Spleen (tissue), 11 donors: ENCODE data around the gene CUX1. TPM values are rescaled to one million over a fixed set of nuclear protein-coding genes. Genes with fewer than 3 reads are reported as not detected.

Experiments used
- DNase-seq: peaks from one replicate; pipeline ENCODE4 v3.0.0-alpha.2; 2020
- H3K27ac ChIP-seq, 8 donors: fragments of 200-600 bp; sonication (generic) in 7 of 8; 1 replicate in 4 of 8; 2 replicates in 4 of 8; pipeline versions ENCODE4 v1.5.0 to v1.8.0; 2016 to 2021; ENCODE audit warnings: inconsistent platforms in 4 of 8, mild to moderate bottlenecking in 4 of 8, moderate library complexity in 1 of 8
- H3K27me3 ChIP-seq, 7 donors: fragments of 200-600 bp; sonication (generic) in 6 of 7; replicated peaks in 1 of 7; 1 replicate in 4 of 7; 2 replicates in 3 of 7; pipeline versions ENCODE4 v1.5.0 to v1.8.0; 2016 to 2021; ENCODE audit warnings: inconsistent platforms in 3 of 7, mild to moderate bottlenecking in 1 of 7
- H3K36me3 ChIP-seq, 6 donors: fragments of 200-600 bp; sonication (generic) in 5 of 6; 1 replicate in 4 of 6; 2 replicates in 2 of 6; pipeline versions ENCODE4 v1.5.0 to v1.8.0; 2016 to 2021; ENCODE audit warnings: inconsistent platforms in 2 of 6
- H3K4me1 ChIP-seq, 6 donors: fragments of 200-600 bp; sonication (generic) in 5 of 6; 1 replicate in 3 of 6; 2 replicates in 3 of 6; pipeline versions ENCODE4 v1.5.0 to v1.8.0; 2016 to 2021; ENCODE audit warnings: inconsistent platforms in 3 of 6
- H3K4me3 ChIP-seq, 8 donors: fragments of 200-600 bp; sonication (generic) in 7 of 8; 1 replicate in 4 of 8; 2 replicates in 4 of 8; pipeline versions ENCODE4 v1.5.0 to v1.8.0; 2016 to 2021; ENCODE audit warnings: inconsistent platforms in 4 of 8, mild to moderate bottlenecking in 4 of 8, moderate library complexity in 2 of 8
- H3K9me3 ChIP-seq, 8 donors: fragments of 200-600 bp; sonication (generic) in 7 of 8; 1 replicate in 4 of 8; 2 replicates in 4 of 8; pipeline versions ENCODE4 v1.5.0 to v1.8.0; 2016 to 2021; ENCODE audit warnings: inconsistent platforms in 4 of 8
- POLR2A ChIP-seq, 3 donors: fragments of 450-650 bp; IDR thresholded peaks; one replicate each; pipeline ENCODE4 v1.5.1; 2017; ENCODE audit warnings: antibody characterized with exemption in 3 of 3, mild to moderate bottlenecking in 1 of 3
- POLR2AphosphoS5 ChIP-seq, 3 donors: sonication (generic); formaldehyde crosslinking; IDR thresholded peaks; one replicate each; pipeline ENCODE4 v1.5.1; 2017; ENCODE audit warnings: antibody characterized with exemption in 3 of 3
- WGBS, 5 donors: extraction: QIAGEN DNeasy Blood & Tissue Kit in 3 of 5; methylation state at CpG; one replicate each; pipeline versions ENCODE4 v1.1.5 to v1.1.7; 2013 to 2018; 5-methylcytosine and 5-hydroxymethylcytosine counted together
- intact Hi-C: fragments of 100-400 bp; cut with DNase I; formaldehyde crosslinking; loops from one replicate; pipeline ENCODE4 v1.15.0; 2023; ENCODE audit warnings: low total_unique reads
- polyA plus RNA-seq, 3 donors: library from polyadenylated mRNA; stranded (reverse); fragments of 200-250 nt; gene quantifications; one replicate each; pipeline ENCODE4 v1.2.1, GENCODE V29; 2013
- total RNA-seq, 7 donors: library from RNA; depleted of rRNA in 3 of 7; stranded (reverse); fragments of >200 nt in 3 of 7; fragmentation: NEBNext Ultra II Directional in 4 of 7; extraction: Animal tissue kit (Norgen Biotek cat#: 25700) in 4 of 7; gene quantifications; one replicate each; pipeline versions ENCODE4 v1.1.0 to v1.2.1, GENCODE V29; 2016 to 2021
- TF ChIP-seq, protein P1 (sequence below), 11 experiments: fragments of 200-600 bp in 7 of 11; fragments of 450-650 bp in 4 of 11; sonication (generic) in 4 of 11; IDR thresholded peaks in 8 of 11; conservative IDR thresholded peaks in 3 of 11; 1 replicate in 7 of 11; 2 replicates in 4 of 11; pipeline versions ENCODE4 v1.4.0 to v1.8.0; 2016 to 2021; ENCODE audit warnings: antibody characterized with exemption in 11 of 11, inconsistent platforms in 4 of 11, mild to moderate bottlenecking in 1 of 11
- donor health status: healthy with polysubstance abuse.
- donor health status: DM: no; HTN: no; CAD: no; lungs with moderate emphysema.
- donor health status: DM: no; HTN: no; CAD: no.
- donor health status: Bipolar disorder and iron deficiency.
- donor health status: healthy.
- donor health status: DM: no; HTN: no; CAD: no.
- donor health status: DM: yes; HTN: yes; CAD: no.

Gene CUX1
- total and polyA plus RNA-seq, 10 donors, result 9.1 to 95.8 (median 61.9) TPM

DNA sequence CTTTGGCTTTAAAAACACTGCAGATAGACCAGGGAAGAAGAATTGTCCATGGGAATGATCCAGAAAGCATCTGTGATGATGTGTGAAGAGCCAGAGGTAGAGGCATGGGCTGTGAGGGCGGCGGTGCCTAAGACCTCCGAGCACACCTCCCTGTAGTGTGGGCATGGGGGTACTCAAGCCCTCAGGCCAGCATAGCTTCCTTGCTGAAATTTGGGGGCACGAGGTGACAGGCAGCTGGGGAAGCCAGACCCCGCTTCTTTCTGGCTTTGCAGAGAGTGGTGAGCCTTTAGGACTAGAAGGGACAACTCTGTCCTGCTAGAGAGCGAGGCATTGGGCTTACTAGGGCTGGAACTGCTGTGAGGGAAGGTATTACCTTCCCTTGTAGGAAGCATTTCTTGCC, 281.6 kb downstream of the CUX1 start:
- Histone ChIP-seq H3K27me3 (no peaks in the 10 kb centered on the region), H3K36me3 (peaks cover 0 to 84% (median 20%) of the 10 kb centered on the region in 6 donors), H3K27ac (no peak overlapping the region), H3K4me1 (no peaks in the 10 kb centered on the region), H3K4me3 (no peak overlapping the region), H3K9me3 (no peaks in the 10 kb centered on the region)
- peak; percentile 8 for DNase-seq
- intact Hi-C loops, result no loop called here
- TF ChIP-seq POLR2AphosphoS5 (IDR thresholded peaks at IDR 0.05) (no peak), POLR2A (IDR thresholded peaks at IDR 0.05) (no peak)
- TF ChIP-seq, protein P1, sequence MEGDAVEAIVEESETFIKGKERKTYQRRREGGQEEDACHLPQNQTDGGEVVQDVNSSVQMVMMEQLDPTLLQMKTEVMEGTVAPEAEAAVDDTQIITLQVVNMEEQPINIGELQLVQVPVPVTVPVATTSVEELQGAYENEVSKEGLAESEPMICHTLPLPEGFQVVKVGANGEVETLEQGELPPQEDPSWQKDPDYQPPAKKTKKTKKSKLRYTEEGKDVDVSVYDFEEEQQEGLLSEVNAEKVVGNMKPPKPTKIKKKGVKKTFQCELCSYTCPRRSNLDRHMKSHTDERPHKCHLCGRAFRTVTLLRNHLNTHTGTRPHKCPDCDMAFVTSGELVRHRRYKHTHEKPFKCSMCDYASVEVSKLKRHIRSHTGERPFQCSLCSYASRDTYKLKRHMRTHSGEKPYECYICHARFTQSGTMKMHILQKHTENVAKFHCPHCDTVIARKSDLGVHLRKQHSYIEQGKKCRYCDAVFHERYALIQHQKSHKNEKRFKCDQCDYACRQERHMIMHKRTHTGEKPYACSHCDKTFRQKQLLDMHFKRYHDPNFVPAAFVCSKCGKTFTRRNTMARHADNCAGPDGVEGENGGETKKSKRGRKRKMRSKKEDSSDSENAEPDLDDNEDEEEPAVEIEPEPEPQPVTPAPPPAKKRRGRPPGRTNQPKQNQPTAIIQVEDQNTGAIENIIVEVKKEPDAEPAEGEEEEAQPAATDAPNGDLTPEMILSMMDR (IDR thresholded peaks at IDR 0.05 in 8 of 11, conservative IDR thresholded peaks at IDR 0.05 in 3 of 11), result no peak
- WGBS, 5 donors, result 95 to 99% (median 98%) methylated on average over 6 of the region's 6 CpGs

DNA sequence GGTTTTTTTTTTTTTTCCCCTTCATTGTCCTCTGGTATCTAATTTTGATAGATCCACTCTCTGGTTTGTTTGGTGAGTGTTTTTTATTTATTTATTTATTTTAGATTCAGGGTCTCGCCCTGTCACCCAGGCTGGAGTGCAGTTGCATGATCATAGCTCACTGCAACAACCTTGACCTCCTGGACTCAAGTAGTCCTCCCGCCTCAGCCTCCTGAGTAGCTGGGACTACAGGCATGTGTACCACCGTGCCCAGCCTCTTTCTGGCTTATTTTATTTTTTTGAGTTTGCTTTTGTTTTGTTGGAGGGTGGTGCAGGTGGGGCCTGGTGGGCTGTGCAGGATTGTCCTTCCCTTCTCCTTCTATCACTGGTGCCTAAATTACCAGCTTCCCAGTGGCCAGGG, 282.0 kb downstream of the CUX1 start:
- Histone ChIP-seq H3K9me3 (no peaks in the 10 kb centered on the region), H3K4me3 (no peak overlapping the region), H3K36me3 (peaks cover 0 to 89% (median 25%) of the 10 kb centered on the region in 6 donors), H3K27me3 (no peaks in the 10 kb centered on the region), H3K4me1 (no peaks in the 10 kb centered on the region), H3K27ac (no peak overlapping the region)
- no peak for DNase-seq
- TF ChIP-seq POLR2A (IDR thresholded peaks at IDR 0.05), result no peak
- TF ChIP-seq POLR2AphosphoS5 (IDR thresholded peaks at IDR 0.05), result no peak
- TF ChIP-seq, protein P1 (IDR thresholded peaks at IDR 0.05 in 8 of 11, conservative IDR thresholded peaks at IDR 0.05 in 3 of 11), result no peak
- 90 to 100% (median 95%) methylated on average over 3 of the region's 3 CpGs for WGBS, 5 donors
- intact Hi-C loops, result no loop called here

DNA sequence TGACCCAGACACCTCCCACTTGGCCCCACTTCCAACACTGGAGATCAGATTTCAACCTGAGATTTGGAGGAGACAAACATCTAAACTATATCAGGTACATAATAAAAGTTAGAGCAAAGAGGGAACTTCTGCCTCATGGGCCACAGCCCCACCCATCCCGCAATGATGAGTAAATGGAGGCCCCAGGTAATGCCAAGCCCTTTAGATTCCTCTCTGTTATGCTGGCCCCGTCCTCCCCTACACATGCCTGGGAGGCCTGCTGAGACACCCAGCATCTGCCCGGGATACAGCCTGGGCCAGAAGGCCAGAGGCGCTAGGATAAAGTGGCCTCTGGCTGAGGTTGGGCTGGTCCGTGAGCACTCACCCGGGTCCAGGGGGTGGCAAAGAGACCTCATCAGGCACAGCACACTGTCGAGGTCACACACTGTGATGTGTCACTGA, 283.7 kb downstream of the CUX1 start:
- Histone ChIP-seq H3K27ac (no peak overlapping the region), H3K36me3 (peaks cover 0 to 95% (median 29%) of the 10 kb centered on the region in 6 donors), H3K9me3 (no peaks in the 10 kb centered on the region), H3K27me3 (no peaks in the 10 kb centered on the region), H3K4me1 (no peaks in the 10 kb centered on the region), H3K4me3 (no peak overlapping the region)
- no peak for DNase-seq
- WGBS, 5 donors, result 85 to 97% (median 95%) methylated on average over 5 to 7 of the region's 7 CpGs
- intact Hi-C loops, result no loop called here
- peak in 1 of 3 donors; percentile 28 for TF ChIP-seq POLR2AphosphoS5 (IDR thresholded peaks at IDR 0.05)
- no peak for TF ChIP-seq POLR2A (IDR thresholded peaks at IDR 0.05)
- TF ChIP-seq, protein P1 (IDR thresholded peaks at IDR 0.05 in 8 of 11, conservative IDR thresholded peaks at IDR 0.05 in 3 of 11), result no peak

GRCh38 chr7:102101926-102102325, 284.5 kb downstream of the CUX1 start:
- Histone ChIP-seq H3K4me1 (no peaks in the 10 kb centered on the region), H3K36me3 (peaks cover 0 to 97% (median 33%) of the 10 kb centered on the region in 6 donors), H3K4me3 (no peak overlapping the region), H3K27me3 (no peaks in the 10 kb centered on the region), H3K27ac (no peak overlapping the region), H3K9me3 (no peaks in the 10 kb centered on the region)
- TF ChIP-seq POLR2A (IDR thresholded peaks at IDR 0.05) (no peak), POLR2AphosphoS5 (IDR thresholded peaks at IDR 0.05) (no peak)
- TF ChIP-seq, protein P1 (IDR thresholded peaks at IDR 0.05 in 8 of 11, conservative IDR thresholded peaks at IDR 0.05 in 3 of 11), result no peak
- intact Hi-C loops, result no loop called here
- WGBS, 5 donors, result 95 to 97% (median 95%) methylated on average over 11 of the region's 11 CpGs
- DNase-seq, result no peak
